ENCODE results near the gene TERT.
"Not testable (repeated sequence)": the region's sequence is repeated elsewhere in the genome, so short reads cannot be mapped to it uniquely, and the experiment has no call there.

The TERT gene

GRCh38 chr5:1279443-1280151, 15.3 kb downstream of the TERT start:
- TF ChIP-seq CTCF (IDR thresholded peaks at IDR 0.05; ENCODE audit: insufficient read depth, missing control alignments) = no peak
- DNase-seq (ENCODE audit: insufficient read length, low spot score) = no peak
- no peak for FAIRE-seq

- no peak for TF ChIP-seq CTCF (IDR thresholded peaks at IDR 0.05; ENCODE audit: insufficient read depth, missing control alignments)
- FAIRE-seq (no peak), DNase-seq (ENCODE audit: insufficient read length, low spot score) (no peak)
These were observed 16.0 kb downstream of the TERT start for GRCh38 chr5:1278656-1279442.

GRCh38 chr5:1278216-1278615, 16.7 kb downstream of the TERT start:
- TF ChIP-seq CTCF (IDR thresholded peaks at IDR 0.05; ENCODE audit: insufficient read depth, missing control alignments) = no peak
- FAIRE-seq = no peak
- no peak for DNase-seq (ENCODE audit: insufficient read length, low spot score)

GRCh38 chr5:1277781-1278180, 17.1 kb downstream of the TERT start:
- no peak for TF ChIP-seq CTCF (IDR thresholded peaks at IDR 0.05; ENCODE audit: insufficient read depth, missing control alignments)
- no peak for DNase-seq (ENCODE audit: insufficient read length, low spot score)
- FAIRE-seq = no peak

- DNase-seq (ENCODE audit: insufficient read length, low spot score) (no peak), FAIRE-seq (no peak)
- TF ChIP-seq CTCF (IDR thresholded peaks at IDR 0.05; ENCODE audit: insufficient read depth, missing control alignments) = no peak
These were observed 17.5 kb downstream of the TERT start for GRCh38 chr5:1277331-1277730.

- DNase-seq (ENCODE audit: insufficient read length, low spot score) (no peak), FAIRE-seq (no peak)
- no peak for TF ChIP-seq CTCF (IDR thresholded peaks at IDR 0.05; ENCODE audit: insufficient read depth, missing control alignments)
These were observed 17.9 kb downstream of the TERT start for GRCh38 chr5:1276930-1277329.

GRCh38 chr5:1275397-1276391, 19.2 kb downstream of the TERT start:
- FAIRE-seq; DNase-seq (ENCODE audit: insufficient read length, low spot score): not testable (repeated sequence)
